ENCODE measurements around the gene TMBIM1.

DNA sequence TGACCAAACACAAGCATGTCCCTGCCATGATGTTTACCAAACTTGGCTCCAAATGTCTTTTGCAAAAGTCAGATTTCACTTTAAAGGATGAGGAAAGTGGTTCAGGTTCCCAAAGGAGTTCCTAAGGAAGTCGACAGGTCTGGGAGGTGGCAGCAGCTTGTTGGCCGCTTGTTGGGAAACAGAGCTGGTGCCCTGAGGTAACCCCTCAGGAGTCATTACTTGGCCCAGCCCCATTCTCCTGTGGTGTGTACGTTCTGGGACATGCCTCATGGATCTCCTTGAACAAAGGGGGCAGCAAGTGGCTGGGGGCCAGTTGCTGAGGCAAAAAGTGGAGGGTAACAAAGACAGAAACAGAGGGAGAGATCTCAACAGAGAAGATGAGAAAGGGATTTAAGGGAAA lies 10.9 kb downstream of the TMBIM1 start:
- TF ChIP-seq, protein P1, sequence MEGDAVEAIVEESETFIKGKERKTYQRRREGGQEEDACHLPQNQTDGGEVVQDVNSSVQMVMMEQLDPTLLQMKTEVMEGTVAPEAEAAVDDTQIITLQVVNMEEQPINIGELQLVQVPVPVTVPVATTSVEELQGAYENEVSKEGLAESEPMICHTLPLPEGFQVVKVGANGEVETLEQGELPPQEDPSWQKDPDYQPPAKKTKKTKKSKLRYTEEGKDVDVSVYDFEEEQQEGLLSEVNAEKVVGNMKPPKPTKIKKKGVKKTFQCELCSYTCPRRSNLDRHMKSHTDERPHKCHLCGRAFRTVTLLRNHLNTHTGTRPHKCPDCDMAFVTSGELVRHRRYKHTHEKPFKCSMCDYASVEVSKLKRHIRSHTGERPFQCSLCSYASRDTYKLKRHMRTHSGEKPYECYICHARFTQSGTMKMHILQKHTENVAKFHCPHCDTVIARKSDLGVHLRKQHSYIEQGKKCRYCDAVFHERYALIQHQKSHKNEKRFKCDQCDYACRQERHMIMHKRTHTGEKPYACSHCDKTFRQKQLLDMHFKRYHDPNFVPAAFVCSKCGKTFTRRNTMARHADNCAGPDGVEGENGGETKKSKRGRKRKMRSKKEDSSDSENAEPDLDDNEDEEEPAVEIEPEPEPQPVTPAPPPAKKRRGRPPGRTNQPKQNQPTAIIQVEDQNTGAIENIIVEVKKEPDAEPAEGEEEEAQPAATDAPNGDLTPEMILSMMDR (conservative IDR thresholded peaks at IDR 0.05) = no peak
- TF ChIP-seq EZH2 (IDR thresholded peaks at IDR 0.05; ENCODE audit: low read depth) = no peak
